ENCODE data around the gene RASGEF1C.

RASGEF1C gene

DNA sequence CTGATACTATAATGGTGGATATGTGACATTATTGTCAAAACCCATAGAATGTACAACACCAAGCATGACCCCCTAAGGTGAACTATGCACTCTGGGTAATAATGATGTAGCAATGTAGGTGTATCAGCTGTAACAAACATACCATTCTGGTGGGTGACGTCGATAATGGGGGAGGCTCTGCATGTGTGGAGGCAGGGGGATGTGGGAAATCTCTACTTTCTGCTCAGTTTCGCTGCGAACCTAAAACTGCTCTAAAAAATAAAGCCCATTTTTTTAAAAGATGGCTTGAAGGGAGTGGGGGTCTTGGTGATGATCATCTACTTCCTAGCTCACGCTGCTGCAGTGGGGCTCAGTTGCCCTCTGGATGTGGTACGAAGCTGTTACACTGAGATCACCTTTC is 51.1 kb downstream of the RASGEF1C start:
- DNase-seq = no peak

DNA sequence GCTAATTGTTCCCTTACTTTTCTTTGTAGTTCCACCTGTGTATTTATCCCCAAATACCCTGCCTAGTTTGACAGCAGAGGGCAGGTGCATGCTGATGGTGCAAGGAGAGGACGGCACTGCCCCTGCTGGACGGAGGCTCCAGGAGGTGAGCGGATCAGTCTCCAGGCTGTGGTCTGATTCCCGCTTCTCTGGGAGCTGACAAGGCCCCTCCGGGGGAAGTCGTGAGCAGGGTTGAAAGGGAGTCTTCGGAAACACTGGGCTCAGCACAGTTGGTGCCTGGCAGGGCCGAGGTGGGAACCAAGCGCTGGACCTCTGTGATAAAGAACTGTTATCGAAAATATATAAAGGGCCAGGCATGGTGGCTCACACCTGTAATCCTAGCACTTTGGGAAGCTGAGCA is 52.9 kb downstream of the RASGEF1C start:
- no peak for DNase-seq

DNA sequence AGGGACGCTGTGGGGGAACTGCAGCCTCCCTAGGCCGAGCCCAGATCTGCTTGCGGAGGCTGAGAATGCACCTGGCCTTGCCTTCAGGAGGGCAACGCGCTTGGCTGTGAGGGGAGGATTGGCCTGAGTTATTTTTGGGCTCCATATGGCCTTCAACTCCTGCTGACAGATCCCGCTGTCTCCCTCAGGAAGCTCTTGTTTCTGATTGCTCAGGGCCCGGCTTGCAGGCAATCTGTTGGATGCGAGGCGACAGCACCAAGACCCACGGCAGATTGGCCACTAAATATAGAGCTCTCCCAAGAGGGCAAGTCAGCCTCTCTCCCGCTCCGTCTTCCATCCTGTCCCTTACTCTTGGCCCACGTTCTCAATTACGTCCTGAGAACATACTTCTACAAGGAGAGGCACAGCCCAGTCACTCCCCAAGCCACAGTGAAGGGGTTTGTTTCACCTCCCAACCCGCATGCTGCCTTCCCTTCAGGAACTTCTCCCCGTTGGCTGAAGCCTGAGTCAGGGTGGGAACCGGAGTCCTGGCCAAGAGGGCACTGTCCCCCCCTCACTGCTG is 53.6 kb downstream of the RASGEF1C start:
- no peak for DNase-seq

DNA sequence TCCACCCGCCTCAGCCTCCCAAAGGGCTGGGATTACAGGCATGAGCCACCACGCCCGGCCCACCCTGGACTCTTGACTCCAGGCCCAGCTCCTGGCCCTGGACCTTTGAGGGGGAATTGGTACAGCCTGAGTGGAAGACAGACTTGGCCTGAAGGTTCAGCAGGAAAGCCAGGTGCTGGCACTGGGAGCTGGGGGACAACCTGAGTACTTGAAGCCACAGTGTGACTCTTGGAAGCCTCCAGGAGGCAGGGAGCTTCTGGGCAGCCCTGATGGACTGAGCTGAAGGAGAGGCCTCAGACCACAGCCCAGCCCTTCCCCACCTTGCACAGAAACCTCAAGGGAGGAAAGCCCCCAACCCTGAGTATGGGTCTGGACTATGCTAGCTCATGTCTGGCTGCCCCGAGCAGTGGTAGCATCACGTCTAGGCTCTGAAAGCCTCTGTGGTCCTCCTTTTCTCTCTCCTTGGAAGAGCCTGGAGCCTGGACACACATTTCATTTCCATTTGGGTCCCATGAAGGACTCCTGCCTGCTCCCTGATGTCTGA is 54.1 kb downstream of the RASGEF1C start:
- DNase-seq = no peak

DNA sequence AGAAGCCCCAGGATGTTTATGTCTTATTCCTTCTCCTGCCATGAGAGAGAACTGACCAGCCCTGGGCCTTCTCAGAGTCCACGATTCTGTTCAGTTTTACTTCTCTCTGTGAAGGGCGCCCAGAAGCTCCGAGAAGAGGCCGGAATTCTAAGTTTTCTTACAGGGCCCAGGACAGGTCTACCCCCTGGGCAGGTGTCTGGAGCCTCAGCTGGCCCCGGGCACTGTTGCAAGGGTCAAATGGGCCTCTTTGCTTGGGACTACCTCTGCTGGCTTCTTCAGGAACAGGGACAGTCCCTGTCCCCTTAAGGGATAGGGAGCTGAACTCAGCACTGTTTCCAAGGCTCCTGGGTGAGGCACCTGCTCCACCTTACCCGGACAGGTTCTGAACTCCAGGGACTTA is 55.0 kb downstream of the RASGEF1C start:
- DNase-seq = no peak

DNA sequence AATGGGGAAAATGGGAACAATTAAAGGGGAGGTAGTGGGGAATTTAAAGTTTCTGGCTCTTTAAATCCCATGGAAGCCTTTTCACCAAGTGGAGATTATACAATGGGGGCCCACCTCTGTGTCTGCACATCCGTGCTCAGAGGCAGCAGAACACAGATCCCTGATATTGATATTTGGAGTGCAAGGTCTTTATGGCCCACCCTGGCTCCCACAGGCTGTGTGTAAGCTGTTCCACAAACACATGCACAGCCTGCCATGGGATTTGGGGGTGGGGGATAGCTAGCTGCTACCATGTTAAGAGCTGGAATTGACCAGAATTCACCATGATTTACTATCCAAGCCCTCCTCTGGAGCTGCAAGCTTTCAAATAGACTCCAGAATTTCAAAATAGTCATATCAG is 55.9 kb downstream of the RASGEF1C start:
- no peak for DNase-seq

DNA sequence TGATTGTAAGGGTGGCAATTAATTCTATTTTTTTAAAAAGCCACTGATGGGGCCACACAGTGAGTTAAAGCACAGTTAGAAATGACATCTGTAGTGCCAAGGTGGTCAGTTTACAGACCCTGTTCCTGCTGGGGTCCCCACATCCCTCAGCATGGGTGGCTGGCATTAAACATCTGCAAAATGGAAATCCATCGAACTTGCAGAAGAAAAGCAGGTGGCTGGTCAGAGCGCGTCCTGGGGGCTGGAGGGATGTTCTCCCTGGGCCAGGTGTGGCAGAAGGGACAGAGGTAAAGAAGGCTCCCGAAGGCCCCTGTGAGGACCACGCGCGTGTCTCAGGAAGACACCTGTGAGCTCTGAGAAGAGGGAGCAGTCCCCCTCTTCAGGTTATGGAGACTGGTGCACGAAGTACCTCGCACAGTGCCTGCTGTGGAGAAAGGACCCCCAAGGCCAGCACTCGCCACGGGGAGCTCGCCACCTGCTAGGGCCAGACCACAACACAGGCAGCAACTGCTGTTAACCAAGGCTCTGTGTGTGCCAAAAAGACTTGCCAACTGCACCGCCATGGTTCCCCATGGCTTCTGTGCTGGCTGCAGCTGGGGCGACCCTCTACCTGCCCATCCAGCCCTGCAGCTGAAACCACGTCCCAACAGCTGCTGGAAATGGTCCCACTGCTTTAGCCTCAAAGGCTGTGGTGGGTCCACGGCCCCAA is 65.2 kb downstream of the RASGEF1C start:
- no peak for DNase-seq

DNA sequence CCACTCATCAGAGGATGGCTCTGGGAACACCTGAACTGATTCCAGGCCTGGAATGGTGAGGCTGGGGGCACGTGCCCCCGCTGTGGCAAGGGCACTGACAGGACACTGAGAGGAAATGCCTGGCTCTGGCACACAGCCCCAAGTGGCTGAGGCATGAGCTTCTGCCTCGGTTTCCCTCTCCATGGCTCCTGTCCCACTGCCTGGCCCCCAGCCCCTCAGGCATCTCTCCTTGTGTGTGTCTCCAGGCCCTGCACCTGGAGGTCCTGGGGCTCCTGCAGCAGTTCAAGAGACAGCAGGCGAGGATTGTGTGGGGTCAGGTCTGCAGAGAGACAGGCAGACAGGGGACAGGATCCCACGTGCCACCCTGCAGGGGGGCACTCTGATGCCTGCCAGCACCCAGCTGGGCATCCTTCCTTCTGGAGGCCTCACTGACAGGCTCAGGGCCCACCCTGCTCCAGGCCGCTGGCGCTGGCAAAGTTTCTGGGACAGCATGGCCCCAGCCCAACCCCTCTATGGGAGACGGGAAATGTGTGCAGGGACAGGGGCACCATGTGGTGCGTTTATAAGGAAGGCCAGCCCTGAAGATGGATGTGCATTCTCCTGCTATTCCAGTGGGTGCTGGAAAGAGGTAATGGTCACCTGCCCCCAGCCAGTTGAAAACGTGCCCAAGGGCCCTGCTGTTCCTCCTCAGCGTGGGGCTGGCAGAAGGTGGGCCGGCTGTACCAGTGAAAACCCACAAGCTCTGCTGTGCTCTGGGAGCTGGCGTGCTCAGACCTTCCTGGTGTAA is 66.0 kb downstream of the RASGEF1C start:
- DNase-seq = no peak

DNA sequence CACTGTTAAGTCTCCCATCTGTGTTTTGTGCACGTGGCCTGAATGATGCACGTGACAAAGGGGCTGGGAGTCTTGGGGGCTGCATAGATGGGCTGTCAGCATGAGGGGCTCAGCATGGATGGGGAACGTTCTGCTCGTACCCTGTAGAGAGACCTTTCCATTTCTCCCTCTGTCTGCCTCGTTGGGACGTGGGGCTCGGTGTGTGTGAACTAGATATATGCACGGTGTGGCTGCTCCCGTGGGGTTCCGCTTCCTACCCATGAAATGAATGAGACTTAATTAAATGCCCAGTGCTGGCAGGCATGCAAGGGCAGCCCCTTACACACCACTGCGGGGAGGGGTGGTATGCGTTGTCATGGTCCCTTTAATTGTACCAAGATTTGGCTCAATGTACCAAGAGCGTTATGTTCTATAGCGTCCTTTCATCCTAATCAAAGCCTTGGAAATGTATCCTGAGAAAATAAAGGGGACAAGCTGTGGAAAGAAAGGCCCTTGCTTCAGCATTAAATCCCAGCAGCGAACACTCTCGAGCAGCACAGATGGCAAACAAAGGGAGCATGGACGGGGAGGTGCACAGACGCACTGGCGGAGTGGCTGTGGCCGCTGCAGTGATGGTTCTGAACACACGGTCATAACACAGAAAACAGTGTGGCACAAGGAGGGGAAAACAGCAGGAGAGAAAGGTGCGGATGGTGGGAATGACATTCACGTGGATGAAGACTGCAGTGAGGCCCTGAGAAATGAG is 66.8 kb downstream of the RASGEF1C start:
- no peak for DNase-seq

DNA sequence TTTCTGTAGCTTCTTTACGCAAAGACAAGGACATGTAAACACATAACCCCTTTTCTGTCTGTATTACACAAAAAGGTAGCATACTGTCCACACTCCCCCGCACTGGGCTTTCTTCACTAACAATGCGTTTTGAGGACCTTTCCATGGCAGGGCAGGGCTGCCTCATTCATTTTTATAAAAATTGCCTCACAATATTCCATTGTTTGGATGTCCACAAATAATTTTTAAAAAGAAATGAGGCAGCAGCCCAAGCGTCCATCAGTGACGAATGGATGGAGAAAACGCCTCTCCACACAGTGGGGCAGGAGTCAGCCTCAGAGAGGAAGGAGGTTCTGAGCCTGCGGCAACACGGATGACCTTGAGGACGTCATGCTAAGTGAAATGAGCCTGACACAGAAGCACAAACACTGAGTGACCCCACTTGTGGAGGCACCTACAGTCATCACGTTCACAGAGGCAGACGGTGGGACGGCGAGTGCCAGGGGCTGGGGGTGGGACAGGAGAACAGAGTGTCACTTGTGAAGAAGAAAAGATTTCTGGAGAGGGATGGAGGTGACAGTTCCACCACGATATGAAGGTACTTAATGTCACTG is 67.8 kb downstream of the RASGEF1C start:
- no peak for DNase-seq

DNA sequence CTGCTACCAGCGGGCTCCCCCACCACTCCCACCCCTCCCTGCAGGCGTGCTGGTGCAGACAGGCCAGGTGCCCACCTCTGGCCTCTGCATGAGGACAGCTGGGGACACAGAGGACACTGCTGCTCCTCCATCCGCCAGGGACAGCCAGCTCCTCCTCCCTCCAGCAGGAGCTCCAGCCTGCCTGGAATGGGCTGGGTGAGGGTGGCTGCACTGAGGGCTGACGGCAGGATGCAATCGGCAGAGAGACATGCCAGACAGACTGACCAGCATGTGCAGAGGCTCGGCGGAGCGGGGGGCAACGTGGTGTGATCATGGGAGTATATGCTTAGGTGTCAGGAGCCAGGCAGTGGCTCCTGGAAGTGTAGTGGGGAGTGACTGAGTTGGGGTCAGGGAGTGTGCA is 68.4 kb downstream of the RASGEF1C start:
- DNase-seq = no peak

DNA sequence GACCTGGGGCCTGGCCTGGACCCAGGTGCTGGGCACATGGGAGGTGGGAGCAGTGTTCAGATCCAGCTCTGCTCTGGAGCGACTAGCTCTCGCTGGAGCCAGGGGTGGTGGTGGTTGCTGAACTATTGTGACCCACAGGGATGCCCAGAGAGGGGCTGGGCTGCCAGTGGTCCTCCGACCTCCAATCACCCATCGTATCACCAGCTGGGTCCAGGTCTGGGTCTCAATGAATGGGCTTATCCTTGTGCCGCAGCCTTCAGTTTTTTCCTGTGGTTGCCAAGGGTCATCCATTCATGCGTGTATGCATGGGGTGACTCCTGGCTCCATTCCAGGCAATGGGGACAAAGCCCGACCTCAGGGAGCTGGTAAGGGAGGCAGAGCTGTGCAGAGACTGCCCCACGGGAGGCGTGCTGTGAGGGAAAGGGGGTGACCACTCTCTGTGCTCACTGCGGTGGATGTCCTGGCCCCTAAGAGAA is 68.9 kb downstream of the RASGEF1C start:
- DNase-seq = no peak

DNA sequence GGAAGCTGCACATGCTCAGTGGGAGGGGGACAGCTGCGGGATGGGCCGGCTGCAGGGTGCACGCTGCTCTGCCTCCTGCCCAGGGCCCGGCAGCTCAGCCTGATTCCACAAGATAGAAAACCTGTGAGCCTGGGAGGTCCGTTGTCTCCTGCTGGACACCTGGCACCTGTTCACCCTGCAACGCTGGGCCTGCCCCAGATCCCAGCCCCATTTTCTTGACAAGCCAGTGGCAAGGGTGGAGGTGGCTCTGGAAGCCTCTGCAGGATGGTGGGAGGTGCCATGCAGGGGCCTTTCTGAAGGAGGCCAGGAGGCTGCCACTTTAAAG is 69.3 kb downstream of the RASGEF1C start:
- DNase-seq = no peak

DNA sequence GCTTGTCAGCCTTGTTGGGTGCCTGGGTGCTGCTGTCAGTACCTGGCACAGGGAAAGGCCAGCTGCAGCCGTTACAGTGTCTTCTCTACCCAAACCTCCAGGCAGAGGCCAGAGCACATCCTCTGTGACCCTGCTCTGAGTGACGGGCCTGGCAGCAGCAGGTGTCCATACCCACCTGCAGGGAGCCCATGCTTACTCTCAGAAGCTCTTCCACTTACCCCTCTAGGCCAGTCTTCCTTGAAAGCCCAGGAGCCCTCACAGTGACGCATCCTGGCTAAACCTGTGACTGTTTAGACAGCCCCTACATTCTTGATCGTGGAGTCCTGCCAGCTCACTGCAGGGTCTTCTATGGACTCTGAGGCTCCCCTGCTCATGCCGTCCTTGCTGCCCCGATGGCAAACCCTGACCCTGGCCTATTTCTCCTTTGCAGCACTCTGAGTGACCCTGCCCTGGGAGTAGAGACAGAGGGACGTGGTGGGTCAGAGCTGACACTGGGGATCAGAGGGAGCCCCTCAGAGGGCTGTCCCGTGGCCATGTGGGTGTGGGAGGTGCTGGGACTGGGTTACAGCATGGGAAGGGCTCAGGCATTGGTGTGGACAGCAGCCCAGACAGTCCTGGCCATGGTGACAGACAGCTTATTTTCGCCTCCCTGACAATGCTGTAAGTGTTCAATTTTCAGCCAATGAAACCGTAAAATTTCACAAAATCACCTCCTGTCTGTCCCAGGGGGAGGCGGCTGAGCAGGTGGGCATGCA is 69.9 kb downstream of the RASGEF1C start:
- no peak for DNase-seq

DNA sequence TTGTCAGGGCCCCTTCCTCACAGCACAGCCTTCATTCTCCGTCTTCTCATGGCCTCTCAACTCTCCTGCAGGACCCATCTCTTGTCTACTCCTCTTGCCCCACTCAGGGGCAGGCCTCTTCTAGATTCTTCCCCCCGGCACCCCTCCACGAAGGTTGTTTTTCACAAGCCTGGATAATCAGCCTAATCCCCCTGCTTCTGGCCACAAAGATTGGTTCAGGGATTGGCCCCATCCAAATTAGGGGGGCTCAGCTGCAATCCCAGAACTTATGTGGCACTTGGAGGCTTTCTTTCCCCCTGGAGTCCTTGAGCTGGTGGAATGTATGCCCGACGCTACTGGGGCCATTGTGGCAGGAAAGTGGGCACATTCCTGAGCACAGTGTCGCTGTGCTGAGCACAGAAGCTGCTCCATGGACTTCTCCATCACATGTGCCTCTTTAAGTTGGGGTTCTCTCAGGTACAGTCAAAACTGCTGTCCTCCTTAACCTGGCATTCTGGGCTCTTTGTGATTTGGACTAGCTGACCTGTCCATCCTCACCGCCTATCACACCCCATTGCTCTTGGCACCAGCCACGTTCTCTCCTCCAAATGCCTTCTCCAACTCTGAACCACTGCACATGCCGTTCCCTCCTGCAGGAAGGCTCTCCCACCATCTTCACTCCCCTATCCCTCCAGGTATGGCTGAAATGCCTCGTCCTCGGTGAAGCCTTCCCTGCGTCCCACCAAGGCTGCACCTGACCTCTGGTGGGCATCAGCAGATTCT is 70.6 kb downstream of the RASGEF1C start:
- DNase-seq = no peak

DNA sequence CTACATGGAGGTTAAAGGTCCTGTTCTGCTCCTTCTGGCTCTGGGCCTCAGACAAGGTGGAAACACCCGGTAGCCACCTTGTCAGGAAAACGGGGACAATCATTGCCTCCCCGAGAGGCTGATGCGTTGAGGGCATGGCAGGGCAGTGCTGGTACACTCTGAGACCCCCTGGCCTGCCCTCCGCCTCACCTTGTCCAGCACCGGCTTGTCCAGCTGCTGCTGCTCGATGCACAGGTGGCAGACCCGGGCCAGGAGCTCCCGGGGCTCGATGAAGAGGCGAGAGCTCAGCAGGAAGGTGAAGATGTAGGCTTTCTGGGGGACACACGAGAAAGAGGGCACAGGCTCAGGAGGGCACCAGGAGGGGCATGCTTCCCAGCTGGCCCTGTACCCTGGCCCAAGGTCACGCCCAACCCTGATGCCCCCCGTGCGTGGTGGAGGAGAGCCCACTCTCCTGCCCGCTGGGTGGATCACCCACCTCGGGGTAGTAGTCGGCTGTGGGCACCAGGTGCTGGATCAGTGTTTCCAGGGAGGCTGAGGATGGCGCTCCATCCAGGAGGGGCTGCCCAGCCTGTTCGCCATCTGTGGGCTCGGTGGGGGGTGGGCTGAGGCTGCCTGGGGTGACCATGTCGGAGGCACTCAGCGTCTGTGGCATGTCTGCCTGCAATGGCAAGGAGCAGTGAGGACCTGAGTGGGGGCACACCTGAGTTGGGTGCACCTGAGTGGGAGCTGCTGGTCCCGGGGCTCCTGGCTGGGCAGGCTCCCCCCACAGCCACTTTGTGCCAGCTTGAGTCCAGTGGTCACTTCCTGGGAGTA is 71.4 kb downstream of the RASGEF1C start:
- no peak for DNase-seq

DNA sequence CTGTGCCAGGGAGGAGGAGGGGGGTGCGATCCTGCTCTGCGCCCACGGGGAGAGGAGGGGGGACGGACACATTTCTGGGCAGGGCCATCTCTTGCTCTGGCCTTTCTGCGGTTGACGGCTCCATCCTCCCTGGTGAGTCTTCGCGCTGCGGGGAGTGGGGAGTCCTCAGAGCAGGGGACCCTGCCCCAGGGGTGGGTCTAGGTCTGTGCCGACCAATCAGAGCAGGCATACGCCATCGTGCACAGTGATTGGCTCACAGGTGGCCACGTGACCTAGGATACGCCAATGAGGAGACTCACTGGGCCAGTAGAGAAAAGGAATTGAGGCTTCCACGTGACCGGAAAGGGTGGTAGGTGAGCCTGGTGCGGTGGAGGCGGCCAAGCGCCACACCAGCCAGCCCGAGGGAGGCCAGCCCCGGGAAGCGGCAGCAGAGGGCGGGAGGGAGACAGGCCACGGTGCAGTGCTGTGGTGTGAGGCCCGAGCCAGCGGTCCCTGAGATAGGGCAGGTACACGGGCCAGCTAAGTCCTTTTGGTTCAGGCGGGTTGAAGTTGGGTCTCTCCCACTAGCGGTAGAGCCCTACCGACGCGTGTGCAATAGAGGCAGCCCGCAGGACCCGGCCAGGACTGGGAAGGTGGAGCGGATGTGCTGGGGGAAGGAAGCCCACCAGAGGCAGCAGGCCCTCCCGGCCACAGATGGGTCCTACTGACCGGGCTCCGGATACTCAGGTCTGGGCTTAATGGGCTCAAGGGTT is 72.2 kb downstream of the RASGEF1C start:
- DNase-seq = no peak

DNA sequence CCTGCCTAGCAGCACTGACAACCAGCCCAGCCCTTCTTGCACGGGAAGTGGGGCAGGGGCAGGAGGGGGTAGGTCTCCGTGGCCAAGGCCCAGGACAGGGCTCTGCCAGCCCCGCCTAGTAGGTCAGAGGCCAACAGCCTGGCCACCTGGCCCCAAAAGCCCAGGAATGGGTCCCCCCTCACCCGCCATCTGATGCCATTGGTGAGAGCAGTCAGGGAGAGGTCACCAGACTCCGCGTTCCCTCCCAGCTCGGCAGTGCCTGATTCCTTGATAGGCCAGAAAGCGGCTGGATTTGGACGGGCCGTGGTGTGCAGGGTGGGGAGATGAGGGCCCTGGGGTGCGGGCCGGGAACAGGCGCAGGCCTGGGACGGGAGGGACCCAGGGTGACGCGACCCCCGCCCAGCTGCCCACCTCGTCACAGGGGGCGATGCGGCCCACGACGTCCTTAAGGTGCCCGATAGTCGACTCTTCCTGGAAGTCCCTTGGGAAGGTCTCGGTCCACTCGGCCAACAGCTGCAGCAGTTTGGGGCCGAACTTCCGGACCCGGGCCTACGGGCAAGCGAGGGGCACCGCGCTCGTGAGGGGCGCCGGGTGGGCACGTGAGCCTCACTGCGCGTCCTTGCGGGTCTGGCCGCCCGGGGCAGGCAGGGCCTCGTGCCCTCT is 72.9 kb downstream of the RASGEF1C start:
- no peak for DNase-seq
